HepG2 (cell line): ENCODE data around the gene TMEM14A.

ENCODE experiments used
- CTCF ChIP-seq: sonication (generic); formaldehyde crosslinking; IDR thresholded peaks from 2 replicates; pipeline ENCODE4 v1.5.0; 2020; ENCODE audit warnings: mild to moderate bottlenecking, missing genetic modification reagents, moderate library complexity
- EP300 ChIP-seq, 3 experiments: sonication (generic) in 1 of 3; formaldehyde crosslinking in 1 of 3; IDR thresholded peaks; 2 replicates each; pipeline versions ENCODE4 v1.5.1 to v1.6.1; 2011 to 2020; ENCODE audit warnings: low read depth in 2 of 3, low read length in 2 of 3, borderline replicate concordance in 1 of 3, improper control_type of control experiment in 1 of 3, mild to moderate bottlenecking in 1 of 3, missing genetic modification reagents in 1 of 3, moderate library complexity in 1 of 3
- TP53 ChIP-seq: sonication (generic); formaldehyde crosslinking; conservative IDR thresholded peaks from 2 replicates; pipeline ENCODE4 v1.4.0; 2020; ENCODE audit warnings: missing genetic modification reagents
- ZNF616 ChIP-seq: sonication (generic); formaldehyde crosslinking; IDR thresholded peaks from 2 replicates; pipeline ENCODE4 v1.5.0; 2020; ENCODE audit warnings: low read depth, mild to moderate bottlenecking, missing genetic modification reagents

GRCh38 chr6:52724042-52724405, 53.1 kb downstream of the TMEM14A start:
- TF ChIP-seq TP53 (CRISPR knock-in tag) (no peak), ZNF616 (CRISPR knock-in tag) (no peak), EP300 (IDR thresholded peaks at IDR 0.05; ENCODE audit: low read depth in 2 of 2, low read length in 2 of 2) (no peak), EP300 (CRISPR knock-in tag; IDR thresholded peaks at IDR 0.05; ENCODE audit: borderline replicate concordance) (no peak), CTCF (CRISPR knock-in tag) (no peak)
